Measurements from ENCODE around the gene NTN1.

Gene NTN1

GRCh38 chr17:9002227-9002605 lies 19.1 kb upstream of the NTN1 start:
- Histone ChIP-seq H3K4me3 (ENCODE audit: insufficient read depth, low read length, poor library complexity, severe bottlenecking) (no peak overlapping the region), H3F3A (ENCODE audit: insufficient read depth) (no peaks in the 10 kb centered on the region), H3K9me2 (replicated peaks; ENCODE audit: insufficient read depth, low read length) (no peaks in the 10 kb centered on the region), H3K9me3 (ENCODE audit: insufficient read depth, low read length) (no peaks in the 10 kb centered on the region), H3K79me2 (ENCODE audit: insufficient read depth, low read length) (no peaks in the 10 kb centered on the region), H3K27me3 (ENCODE audit: low read length) (no peaks in the 10 kb centered on the region), H3K9ac (ENCODE audit: low read length) (no peak overlapping the region), H3K27ac (ENCODE audit: low read depth, low read length) (no peak overlapping the region), H2AFZ (ENCODE audit: low read depth, low read length, severe bottlenecking) (no peak overlapping the region), H3K4me2 (ENCODE audit: low read depth, low read length, poor library complexity, severe bottlenecking) (no peak overlapping the region), H3K36me3 (ENCODE audit: low read length) (no peaks in the 10 kb centered on the region), H4K20me1 (ENCODE audit: low read depth, low read length) (no peaks in the 10 kb centered on the region)
- TF ChIP-seq CTCF (IDR thresholded peaks at IDR 0.05; ENCODE audit: insufficient read depth, low read length, poor library complexity, severe bottlenecking) (no peak), EZH2phosphoT487 (conservative IDR thresholded peaks at IDR 0.05; ENCODE audit: low read length) (no peak)

- Histone ChIP-seq H3K27me3 (ENCODE audit: low read length) (no peaks in the 10 kb centered on the region), H3K4me3 (ENCODE audit: insufficient read depth, low read length, poor library complexity, severe bottlenecking) (no peak overlapping the region)
- no peak for TF ChIP-seq EZH2phosphoT487 (conservative IDR thresholded peaks at IDR 0.05; ENCODE audit: low read length)
- TF ChIP-seq CTCF (IDR thresholded peaks at IDR 0.05; ENCODE audit: insufficient read depth, low read length, poor library complexity, severe bottlenecking), result no peak
These were observed 18.5 kb upstream of the NTN1 start for GRCh38 chr17:9002606-9003354.

DNA sequence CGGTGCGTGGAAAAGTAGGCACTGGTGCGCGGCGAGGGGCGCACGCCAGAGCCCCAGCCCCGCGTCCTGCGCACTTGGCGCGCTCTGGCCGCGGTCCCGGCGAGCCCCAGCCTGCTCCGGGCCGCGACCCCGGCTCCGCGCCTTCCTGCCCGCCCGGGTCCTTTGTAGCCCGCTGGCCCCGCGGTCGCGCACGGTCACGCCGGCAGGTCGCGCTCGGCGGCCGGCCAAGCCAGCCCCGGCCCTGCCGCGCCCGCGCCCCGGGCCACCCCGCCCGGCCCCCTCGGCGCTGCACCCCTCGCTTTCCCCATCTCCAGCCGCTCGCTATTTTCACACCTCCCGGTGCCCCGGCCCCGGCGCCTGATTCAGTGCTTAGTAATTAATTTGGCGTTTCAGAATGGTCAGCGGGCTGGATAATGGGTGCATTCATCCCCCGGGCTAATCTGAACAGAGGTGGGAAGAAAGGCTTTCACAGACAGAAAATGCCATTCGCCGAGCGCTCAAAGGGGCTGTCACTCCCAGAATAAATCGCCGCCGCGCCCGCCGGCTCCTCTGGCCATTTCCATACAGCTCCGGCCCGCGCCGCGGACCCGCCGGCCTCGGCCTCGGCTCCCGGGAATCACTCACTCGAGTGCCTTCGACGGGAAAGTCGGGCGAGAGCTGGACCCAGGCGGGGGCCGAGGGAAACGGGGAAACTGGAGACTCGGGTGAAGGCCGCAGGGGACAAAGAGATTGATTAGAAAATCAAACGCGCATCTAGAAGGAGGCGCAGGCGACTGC lies 17.8 kb upstream of the NTN1 start:
- no peak overlapping the region for H3K4me2 ChIP-seq (ENCODE audit: low read depth, low read length, poor library complexity, severe bottlenecking)
- no peak overlapping the region for H3K4me3 ChIP-seq (ENCODE audit: insufficient read depth, low read length, poor library complexity, severe bottlenecking)
- H3K9me2 ChIP-seq (replicated peaks; ENCODE audit: insufficient read depth, low read length), result no peaks in the 10 kb centered on the region
- TF ChIP-seq CTCF (IDR thresholded peaks at IDR 0.05; ENCODE audit: insufficient read depth, low read length, poor library complexity, severe bottlenecking), result no peak
- TF ChIP-seq EZH2phosphoT487 (conservative IDR thresholded peaks at IDR 0.05; ENCODE audit: low read length), result no peak
- no peaks in the 10 kb centered on the region for H3K36me3 ChIP-seq (ENCODE audit: low read length)
- no peak overlapping the region for H2AFZ ChIP-seq (ENCODE audit: low read depth, low read length, severe bottlenecking)
- no peak overlapping the region for H3K9ac ChIP-seq (ENCODE audit: low read length)
- no peaks in the 10 kb centered on the region for H3K27me3 ChIP-seq (ENCODE audit: low read length)
- H3K27ac ChIP-seq (ENCODE audit: low read depth, low read length), result no peak overlapping the region
- H3K79me2 ChIP-seq (ENCODE audit: insufficient read depth, low read length), result no peaks in the 10 kb centered on the region
- no peaks in the 10 kb centered on the region for H3F3A ChIP-seq (ENCODE audit: insufficient read depth)
- no peaks in the 10 kb centered on the region for H3K9me3 ChIP-seq (ENCODE audit: insufficient read depth, low read length)
- H4K20me1 ChIP-seq (ENCODE audit: low read depth, low read length), result no peaks in the 10 kb centered on the region

More at GRCh38 chr17:9002606-9003354, 18.5 kb upstream of the NTN1 start:
- Histone ChIP-seq H3K27ac (ENCODE audit: low read depth, low read length) (no peak overlapping the region), H3K9me3 (ENCODE audit: insufficient read depth, low read length) (no peaks in the 10 kb centered on the region), H3K36me3 (ENCODE audit: low read length) (no peaks in the 10 kb centered on the region), H3K4me2 (ENCODE audit: low read depth, low read length, poor library complexity, severe bottlenecking) (no peak overlapping the region), H2AFZ (ENCODE audit: low read depth, low read length, severe bottlenecking) (no peak overlapping the region), H4K20me1 (ENCODE audit: low read depth, low read length) (no peaks in the 10 kb centered on the region), H3K9me2 (replicated peaks; ENCODE audit: insufficient read depth, low read length) (no peaks in the 10 kb centered on the region), H3K9ac (ENCODE audit: low read length) (no peak overlapping the region), H3K79me2 (ENCODE audit: insufficient read depth, low read length) (no peaks in the 10 kb centered on the region), H3F3A (ENCODE audit: insufficient read depth) (no peaks in the 10 kb centered on the region)

All from SU-DHL-6 (cell line).